HEK293 (cell line): Measurements from ENCODE around the gene GLCE.

Experiments
- CTCF ChIA-PET: fragments of 350-600 bp; formaldehyde crosslinking; extraction: SDS; loops from one replicate; lab custom pipeline; 2021; ENCODE audit warnings: antibody characterized with exemption; lab: Yijun Ruan, JAX
- POLR2A ChIA-PET: fragments of 300-600 bp; formaldehyde crosslinking; extraction: SDS; loops from one replicate; lab custom pipeline; 2020; ENCODE audit warnings: antibody characterized with exemption, inconsistent platforms; lab: Yijun Ruan, JAX
- H3K27ac ChIP-seq: fragments of 200-500 bp; sonication (Bioruptor generic); 2 replicates; pipeline ENCODE4 v1.5.1; 2014; ENCODE audit warnings: low read depth, low read length, control low read depth, inconsistent platforms; ENCODE audit errors: extremely low read depth
- H3K36me3 ChIP-seq, 2 experiments: fragments of 200-500 bp in 1 of 2; sonication (Bioruptor generic) in 1 of 2; 1 replicate in 1 of 2; 2 replicates in 1 of 2; pipeline ENCODE4 v1.5.1; 2014 to 2017; ENCODE audit warnings: inconsistent platforms in 2 of 2, low read length in 2 of 2; ENCODE audit not compliant: control insufficient read depth in 2 of 2, insufficient read depth in 1 of 2
- H3K4me1 ChIP-seq: fragments of 200-500 bp; sonication (Bioruptor generic); 2 replicates; pipeline ENCODE4 v1.5.1; 2014; ENCODE audit warnings: mild to moderate bottlenecking, low read length, inconsistent platforms; ENCODE audit not compliant: control insufficient read depth, insufficient read depth
- H3K4me3 ChIP-seq: 2 replicates; pipeline ENCODE4 v1.5.1; 2011; ENCODE audit warnings: low read depth, mild to moderate bottlenecking, control low read depth, low read length, moderate library complexity
- H3K9me3 ChIP-seq: fragments of 200-500 bp; sonication (Bioruptor generic); 2 replicates; pipeline ENCODE4 v1.5.1; 2014; ENCODE audit warnings: low read depth, low read length, inconsistent platforms; ENCODE audit not compliant: control insufficient read depth, insufficient read depth
- EGR2 ChIP-seq: fragments of 450-650 bp; formaldehyde crosslinking; IDR thresholded peaks from 2 replicates; pipeline ENCODE4 v1.5.1; 2016; ENCODE audit warnings: low read depth, missing biosample characterization, missing genetic modification characterization
- MEIS1 ChIP-seq: sonication (generic); formaldehyde crosslinking; IDR thresholded peaks from 2 replicates; pipeline ENCODE4 v1.8.1; 2022; ENCODE audit warnings: missing genetic modification reagents, mild to moderate bottlenecking, borderline replicate concordance
- TSHZ1 ChIP-seq: fragments of 450-650 bp; formaldehyde crosslinking; IDR thresholded peaks from 2 replicates; pipeline ENCODE4 v1.5.1; 2016; ENCODE audit warnings: missing biosample characterization, missing genetic modification characterization, borderline replicate concordance
- ZNF10 ChIP-seq: fragments of 450-650 bp; formaldehyde crosslinking; IDR thresholded peaks from 2 replicates; pipeline ENCODE4 v1.5.1; 2017; ENCODE audit warnings: missing biosample characterization, missing genetic modification characterization
- ZNF114 ChIP-seq: fragments of 450-650 bp; formaldehyde crosslinking; IDR thresholded peaks from 2 replicates; pipeline ENCODE4 v1.5.0; 2017; ENCODE audit warnings: missing biosample characterization, missing genetic modification characterization
- ZNF132 ChIP-seq: fragments of 450-650 bp; formaldehyde crosslinking; IDR thresholded peaks from 2 replicates; pipeline ENCODE4 v1.5.1; 2017; ENCODE audit warnings: missing biosample characterization, missing genetic modification characterization, borderline replicate concordance
- ZNF146 ChIP-seq: fragments of 450-650 bp; formaldehyde crosslinking; IDR thresholded peaks from 2 replicates; pipeline ENCODE4 v1.5.1; 2016; ENCODE audit warnings: missing biosample characterization, missing genetic modification characterization
- ZNF16 ChIP-seq: fragments of 450-650 bp; formaldehyde crosslinking; IDR thresholded peaks from 2 replicates; pipeline ENCODE4 v1.5.1; 2016; ENCODE audit warnings: low read depth, missing biosample characterization, missing genetic modification characterization
- ZNF2 ChIP-seq: fragments of 450-650 bp; formaldehyde crosslinking; IDR thresholded peaks from 2 replicates; pipeline ENCODE4 v1.5.1; 2016; ENCODE audit warnings: missing biosample characterization, missing genetic modification characterization
- ZNF548 ChIP-seq: fragments of 450-650 bp; formaldehyde crosslinking; IDR thresholded peaks from 2 replicates; pipeline ENCODE4 v1.5.1; 2016; ENCODE audit warnings: missing biosample characterization, missing genetic modification characterization
- ZNF580 ChIP-seq: fragments of 450-650 bp; formaldehyde crosslinking; IDR thresholded peaks from 2 replicates; pipeline ENCODE4 v1.5.1; 2016; ENCODE audit warnings: missing biosample characterization, missing genetic modification characterization
- ZNF629 ChIP-seq: fragments of 450-650 bp; formaldehyde crosslinking; IDR thresholded peaks from 2 replicates; pipeline ENCODE4 v1.5.1; 2017; ENCODE audit warnings: missing biosample characterization, missing genetic modification characterization
- ZNF660 ChIP-seq: fragments of 450-650 bp; IDR thresholded peaks from 2 replicates; pipeline ENCODE4 v1.5.1; 2018; ENCODE audit warnings: missing biosample characterization, mild to moderate bottlenecking, missing genetic modification characterization
- ZNF692 ChIP-seq: fragments of 450-650 bp; formaldehyde crosslinking; IDR thresholded peaks from 2 replicates; pipeline ENCODE4 v1.5.1; 2016; ENCODE audit warnings: missing biosample characterization, missing genetic modification characterization
- ZNF843 ChIP-seq: fragments of 450-650 bp; formaldehyde crosslinking; IDR thresholded peaks from 2 replicates; pipeline ENCODE4 v1.5.1; 2016; ENCODE audit warnings: missing biosample characterization, missing genetic modification characterization
- TF ChIP-seq, protein P1 (sequence below): fragments of 450-650 bp; formaldehyde crosslinking; IDR thresholded peaks from 2 replicates; pipeline ENCODE4 v1.5.1; 2016; ENCODE audit warnings: missing biosample characterization, missing genetic modification characterization

Gene GLCE

DNA sequence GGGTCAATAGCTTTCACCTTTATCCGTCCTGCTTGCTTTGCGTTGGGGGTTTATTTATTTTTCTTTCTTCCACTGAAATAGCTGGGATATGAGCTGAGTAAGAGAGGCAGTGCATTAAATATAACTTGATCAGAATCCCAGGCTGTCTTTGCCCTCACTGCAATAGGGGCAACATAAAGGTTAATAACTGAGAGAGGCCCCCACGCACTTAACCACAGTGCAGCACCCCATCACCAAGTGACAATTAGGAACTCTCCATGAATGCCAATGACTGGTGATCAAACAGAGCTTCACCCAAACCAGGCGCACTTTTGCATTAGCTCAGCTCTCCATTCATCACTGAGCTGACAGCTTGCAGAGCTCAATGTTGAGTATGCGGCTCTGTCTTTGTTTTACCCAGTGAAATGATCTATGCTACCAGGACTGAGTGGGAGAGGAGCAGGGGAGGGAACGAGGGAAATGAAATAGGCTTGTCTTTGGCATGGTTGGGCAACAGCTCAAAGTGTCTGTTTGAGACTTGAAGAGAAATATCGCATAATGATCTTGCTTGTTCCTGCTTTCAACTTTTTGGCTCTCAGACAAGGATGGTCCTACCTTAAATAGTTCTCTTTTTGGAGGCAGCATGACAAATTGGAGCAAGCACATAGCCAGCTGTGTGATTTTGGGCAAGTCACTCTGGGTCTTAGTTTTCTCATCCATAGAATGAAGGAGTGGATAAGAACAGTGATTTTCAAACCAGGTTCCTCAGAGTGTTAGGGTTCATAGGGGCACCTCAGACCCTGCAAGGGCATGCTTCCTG is 14.5 kb upstream of the GLCE start (continued):
- TF ChIP-seq ZNF692 (tag by site-specific recombination) (no peak), MEIS1 (CRISPR knock-in tag) (peak; percentile 59; the same call in 1 of the 2 replicates), EGR2 (tag by site-specific recombination) (peak; percentile 82), TSHZ1 (tag by site-specific recombination) (peak; percentile 10; the same call in 1 of the 2 replicates), ZNF660 (peak; percentile 99)

DNA sequence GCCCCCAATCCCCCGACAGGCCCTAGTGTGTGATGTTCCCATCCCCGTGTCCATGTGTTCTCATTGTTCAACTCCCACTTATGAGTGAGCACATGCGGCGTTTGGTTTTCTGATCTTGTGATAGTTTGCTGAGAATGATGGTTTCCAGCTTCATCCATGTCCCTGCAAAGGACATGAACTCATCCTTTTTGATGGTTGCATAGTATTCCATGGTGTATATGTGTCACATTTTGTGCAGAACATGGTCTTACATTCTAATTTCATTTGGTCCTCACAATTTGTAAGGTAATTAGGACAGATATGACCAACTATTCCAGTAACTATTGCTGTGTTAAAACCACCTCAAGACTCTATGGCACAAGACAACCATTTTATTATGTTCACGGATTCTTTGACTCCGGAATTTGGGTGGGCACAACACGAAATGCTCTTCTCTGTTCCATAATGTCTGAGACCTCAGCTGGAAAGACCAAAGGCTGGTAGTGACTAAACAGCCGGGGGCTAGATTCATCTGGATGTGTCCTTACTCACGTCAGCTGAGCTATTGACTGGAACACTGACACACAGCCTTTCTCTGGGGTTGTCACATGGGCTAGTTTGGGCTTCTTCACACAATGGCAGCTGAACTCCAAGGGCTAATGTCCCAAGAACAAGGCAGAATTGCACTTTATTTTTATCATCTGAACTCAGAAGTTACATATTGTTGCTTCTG is 13.6 kb upstream of the GLCE start:
- no peaks in the 10 kb centered on the region for H3K9me3 ChIP-seq
- H3K36me3 ChIP-seq: no peaks in the 10 kb centered on the region
- TF ChIP-seq ZNF2 (tag by site-specific recombination) (no peak), ZNF548 (tag by site-specific recombination) (no peak), ZNF146 (tag by site-specific recombination) (peak; percentile 100), ZNF629 (no peak), MEIS1 (CRISPR knock-in tag) (no peak), ZNF843 (tag by site-specific recombination) (no peak), ZNF10 (tag by site-specific recombination) (no peak), ZNF132 (tag by site-specific recombination) (no peak), ZNF114 (tag by site-specific recombination) (no peak), ZNF16 (tag by site-specific recombination) (no peak), ZNF580 (tag by site-specific recombination) (peak; percentile 97)
- TF ChIP-seq, protein P1, sequence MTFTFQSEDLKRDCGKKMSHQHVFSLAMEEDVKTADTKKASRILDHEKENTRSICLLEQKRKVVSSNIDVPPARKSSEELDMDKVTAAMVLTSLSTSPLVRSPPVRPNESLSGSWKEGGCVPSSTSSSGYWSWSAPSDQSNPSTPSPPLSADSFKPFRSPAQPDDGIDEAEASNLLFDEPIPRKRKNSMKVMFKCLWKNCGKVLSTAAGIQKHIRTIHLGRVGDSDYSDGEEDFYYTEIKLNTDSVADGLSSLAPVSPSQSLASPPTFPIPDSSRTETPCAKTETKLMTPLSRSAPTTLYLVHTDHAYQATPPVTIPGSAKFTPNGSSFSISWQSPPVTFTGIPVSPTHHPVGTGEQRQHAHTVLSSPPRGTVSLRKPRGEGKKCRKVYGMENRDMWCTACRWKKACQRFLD (tag by site-specific recombination): no peak
- ChIA-PET CTCF (interaction anchor here (0.6 kb wide), 1 partner anchor 199 kb away, joined by 4 read pairs; no protein-coding TSS in a partner anchor), POLR2A (no interaction called here)
- peaks cover 33% of the 10 kb centered on the region for H3K4me1 ChIP-seq
- no peak overlapping the region for H3K4me3 ChIP-seq
- H3K27ac ChIP-seq: no peak overlapping the region
